ENCODE results near the gene NOC2L. TPM values are rescaled to one million over a fixed set of nuclear protein-coding genes. Genes with fewer than 3 reads are reported as not detected.
A peak's percentile ranks its signal among the peaks of the same experiment; 100 is the strongest.

The NOC2L gene
- total and polyA plus RNA-seq, 9 of the 15 experiments (the other 6 are each of a cell fraction or from before 2014, with no cell fraction given): 4.0 to 410 (median 200) TPM

DNA sequence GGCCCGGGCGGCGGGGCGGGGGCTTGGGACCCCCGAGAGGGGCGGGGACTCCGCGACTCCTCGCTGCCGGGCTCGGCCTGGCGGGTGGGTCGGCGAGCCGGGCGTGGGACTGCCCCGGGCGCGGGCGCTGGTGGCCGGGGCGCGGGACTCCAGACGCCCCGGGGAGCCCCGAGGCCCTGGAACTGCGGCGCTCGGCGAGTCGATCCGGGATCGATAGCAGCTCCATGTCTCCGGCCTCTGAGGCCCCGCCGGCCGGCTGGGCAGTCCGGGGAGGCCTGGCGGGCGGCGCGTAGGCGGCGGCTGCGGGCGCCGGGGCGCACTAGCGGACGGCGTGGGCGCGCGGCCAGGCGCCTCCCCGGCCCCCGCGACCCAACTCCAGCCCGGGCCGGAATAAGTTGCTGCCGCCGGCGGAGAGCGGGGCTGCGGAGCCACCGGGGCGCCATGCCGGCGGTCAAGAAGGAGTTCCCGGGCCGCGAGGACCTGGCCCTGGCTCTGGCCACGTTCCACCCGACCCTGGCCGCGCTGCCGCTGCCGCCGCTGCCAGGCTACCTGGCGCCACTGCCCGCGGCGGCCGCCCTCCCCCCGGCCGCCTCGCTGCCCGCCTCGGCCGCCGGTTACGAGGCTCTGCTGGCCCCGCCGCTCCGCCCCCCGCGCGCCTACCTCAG lies 34.9 kb downstream of the NOC2L start (continued):
- peak; percentile 20 for TF ChIP-seq RBBP5 (IDR thresholded peaks at IDR 0.05; ENCODE audit: borderline replicate concordance, insufficient read depth, low read length, poor library complexity, severe bottlenecking)

DNA sequence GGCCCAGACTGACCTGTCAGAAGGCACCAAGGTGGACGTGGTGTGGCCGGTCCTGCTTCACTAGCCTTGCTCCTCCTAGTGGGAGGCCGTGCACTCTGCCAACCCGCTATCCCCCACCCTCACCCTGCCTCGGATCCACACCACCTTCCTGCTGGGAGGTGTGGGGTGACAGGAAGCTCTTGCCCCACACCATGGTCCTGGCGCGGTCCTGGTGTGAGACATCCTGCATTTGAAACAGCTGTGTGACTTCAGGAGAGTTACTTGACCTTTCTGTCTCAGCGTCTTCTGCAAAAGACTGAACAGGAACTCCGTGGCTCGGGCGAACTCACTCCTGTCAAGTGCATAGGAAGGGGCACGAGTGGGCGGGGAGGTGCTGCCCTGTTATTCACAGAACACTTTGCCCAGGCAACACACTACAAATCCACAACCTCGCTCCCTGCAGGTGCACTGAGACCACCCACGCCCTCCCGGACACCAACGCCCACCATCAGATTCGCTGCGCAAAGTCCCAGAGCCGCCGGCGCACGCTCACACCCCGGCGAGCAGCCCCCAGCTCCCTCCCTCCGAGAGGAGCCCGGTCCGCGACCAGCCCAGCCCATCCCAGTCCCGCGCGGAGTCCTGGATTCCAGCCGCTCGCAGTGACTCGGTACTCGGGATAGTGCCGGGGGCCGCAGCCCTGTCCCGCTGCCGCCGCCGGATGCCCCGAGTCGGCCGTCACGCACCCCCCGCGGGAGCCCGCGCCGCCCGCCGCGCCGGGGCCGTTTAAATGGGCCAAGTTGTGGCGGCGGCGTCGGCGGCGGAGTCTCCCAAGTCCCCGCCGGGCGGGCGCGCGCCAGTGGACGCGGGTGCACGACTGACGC lies 35.7 kb downstream of the NOC2L start, which contains the start of gene SAMD11:
TSS of gene SAMD11 (plus strand) at position 793 of the 860 bp plus-strand sequence. CDS start 509 bp downstream, outside the sequence.
- BruUV-seq (replicated peaks): no TSS peak
- no peaks in the 10 kb centered on the region for H3K9me3 ChIP-seq (replicated peaks; ENCODE audit: control insufficient read depth, insufficient read depth, low read depth, low read length)
- ChIA-PET CTCF (ENCODE audit: low intra/inter-chr PET ratio) (interaction anchor here (0.5 kb wide), 1 partner anchor 18 kb away, joined by 5 read pairs; no protein-coding TSS in a partner anchor), POLR2A (interaction anchor here (0.7 kb wide), 1 partner anchor 28 kb away, joined by 4 read pairs; no protein-coding TSS in a partner anchor)
- H3K27ac ChIP-seq (ENCODE audit: extremely low read depth, low read depth, low read length): no peak within 1 kb of the TSS
- H3K4me1 ChIP-seq (replicated peaks in 1 of 2; ENCODE audit: control insufficient read depth in 2 of 2, insufficient read depth in 2 of 2, low read length in 2 of 2): peaks cover 21 to 95% of the 10 kb centered on the region in 2 experiments
- peak within 1 kb of the TSS in 1 of 2 experiments; percentile 87; a peak in 2 of 4 replicates for H3K9ac ChIP-seq (ENCODE audit: insufficient read depth in 1 of 2, low read depth in 2 of 2, low read length in 2 of 2)
- in situ Hi-C loops (cut with MboI): no loop called here
- DNase-seq (ENCODE audit: extremely low read depth in 1 of 4, low spot score in 3 of 4): peak; percentile 76 to 94 (median 84)
- peak within 1 kb of the TSS; percentile 65 for H3K4me2 ChIP-seq (ENCODE audit: insufficient read depth, low read length)
- H3K9me1 ChIP-seq (ENCODE audit: control insufficient read depth, insufficient read depth, low read length): no peaks in the 10 kb centered on the region
- no peaks in the 10 kb centered on the region for H3K36me3 ChIP-seq (ENCODE audit: control insufficient read depth, insufficient read depth, low read length)
- FAIRE-seq: peak; percentile 19
- peaks cover 66% of the 10 kb centered on the region for H4K20me1 ChIP-seq (replicated peaks; ENCODE audit: control insufficient read depth, insufficient read depth, low read length)
- peaks cover 36 to 77% of the 10 kb centered on the region in 2 experiments for H3K27me3 ChIP-seq (ENCODE audit: control insufficient read depth in 2 of 2, insufficient read depth in 2 of 2, low read length in 2 of 2)
- H2AFZ ChIP-seq (ENCODE audit: low read depth, low read length): peak within 1 kb of the TSS; percentile 79
- 4% methylated on average over 68 of the region's 72 CpGs for WGBS (ENCODE audit: insufficient coverage, low coverage, missing lambda C conversion rate)
- intact Hi-C loops (cut with micrococcal nuclease): loop anchor here (5.0 kb wide), 1 partner anchor 139 kb away; no protein-coding TSS in a partner anchor
- peak within 1 kb of the TSS; percentile 44 for H3K4me3 ChIP-seq
- ATAC-seq: peak; percentile 54
- H3K79me2 ChIP-seq (ENCODE audit: control insufficient read depth, insufficient read depth, low read length): no peaks in the 10 kb centered on the region
- TF ChIP-seq COPS2 (conservative IDR thresholded peaks at IDR 0.05) (no peak), RBBP5 (IDR thresholded peaks at IDR 0.05; ENCODE audit: borderline replicate concordance, insufficient read depth, low read length, poor library complexity, severe bottlenecking) (peak; percentile 14), HNRNPLL (IDR thresholded peaks at IDR 0.05; ENCODE audit: low read depth, low read length, poor library complexity, severe bottlenecking) (peak; percentile 32), KLF6 (CRISPR knock-in tag; IDR thresholded peaks at IDR 0.05; ENCODE audit: borderline replicate concordance) (no peak), NCOA4 (IDR thresholded peaks at IDR 0.05; ENCODE audit: partially characterized antibody) (no peak), KAT2B (IDR thresholded peaks at IDR 0.05; ENCODE audit: low read depth, low read length) (no peak), ZNF12 (CRISPR knock-in tag; IDR thresholded peaks at IDR 0.05) (no peak), RBFOX2 (IDR thresholded peaks at IDR 0.05; ENCODE audit: low read depth, low read length) (peak; percentile 25; the same call in 1 of the 2 replicates), MAZ (CRISPR knock-in tag; conservative IDR thresholded peaks at IDR 0.05 in 1 of 2, IDR thresholded peaks at IDR 0.05 in 1 of 2) (peak in 1 of 2 experiments; percentile 69; a peak in 3 of 4 replicates), NONO (IDR thresholded peaks at IDR 0.05; ENCODE audit: low read depth in 2 of 2, low read length in 1 of 2) (peak in 1 of 2 experiments; percentile 92; a peak in 1 of 4 replicates), KAT8 (IDR thresholded peaks at IDR 0.05; ENCODE audit: low read depth) (no peak)
- TF ChIP-seq, protein P1, sequence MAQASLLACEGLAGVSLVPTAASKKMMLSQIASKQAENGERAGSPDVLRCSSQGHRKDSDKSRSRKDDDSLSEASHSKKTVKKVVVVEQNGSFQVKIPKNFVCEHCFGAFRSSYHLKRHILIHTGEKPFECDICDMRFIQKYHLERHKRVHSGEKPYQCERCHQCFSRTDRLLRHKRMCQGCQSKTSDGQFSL (CRISPR knock-in tag; IDR thresholded peaks at IDR 0.05): 0 out of 2 replicates have a peak, but pooled peaks have one; percentile 46
- TF ChIP-seq, protein P1 (tag; IDR thresholded peaks at IDR 0.05): no peak
- TF ChIP-seq, protein P2, sequence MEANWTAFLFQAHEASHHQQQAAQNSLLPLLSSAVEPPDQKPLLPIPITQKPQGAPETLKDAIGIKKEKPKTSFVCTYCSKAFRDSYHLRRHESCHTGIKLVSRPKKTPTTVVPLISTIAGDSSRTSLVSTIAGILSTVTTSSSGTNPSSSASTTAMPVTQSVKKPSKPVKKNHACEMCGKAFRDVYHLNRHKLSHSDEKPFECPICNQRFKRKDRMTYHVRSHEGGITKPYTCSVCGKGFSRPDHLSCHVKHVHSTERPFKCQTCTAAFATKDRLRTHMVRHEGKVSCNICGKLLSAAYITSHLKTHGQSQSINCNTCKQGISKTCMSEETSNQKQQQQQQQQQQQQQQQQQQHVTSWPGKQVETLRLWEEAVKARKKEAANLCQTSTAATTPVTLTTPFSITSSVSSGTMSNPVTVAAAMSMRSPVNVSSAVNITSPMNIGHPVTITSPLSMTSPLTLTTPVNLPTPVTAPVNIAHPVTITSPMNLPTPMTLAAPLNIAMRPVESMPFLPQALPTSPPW (CRISPR knock-in tag; IDR thresholded peaks at IDR 0.05): peak; percentile 84
